GM06990 (cell line): ENCODE measurements around the gene SHROOM2.

Source experiments
- DNase-seq: peaks from one replicate; pipeline ENCODE4 v3.0.0-alpha.2; 2011; ENCODE audit not compliant: insufficient read length; ENCODE audit errors: extremely low read depth
- H3K27me3 ChIP-seq: replicated peaks from 2 replicates; pipeline ENCODE4 v1.6.0; 2011; ENCODE audit warnings: low read length; ENCODE audit not compliant: control insufficient read depth, insufficient read depth
- H3K36me3 ChIP-seq: 2 replicates; pipeline ENCODE4 v1.5.1; 2011; ENCODE audit warnings: low read length; ENCODE audit not compliant: control insufficient read depth, insufficient read depth
- H3K4me3 ChIP-seq: replicated peaks from 2 replicates; pipeline ENCODE4 v1.5.1; 2011; ENCODE audit warnings: low read depth, mild to moderate bottlenecking, control low read depth, low read length
- CTCF ChIP-seq: IDR thresholded peaks from 2 replicates; pipeline ENCODE4 v1.5.1; 2011; ENCODE audit warnings: low read length, control low read depth, mild to moderate bottlenecking, inconsistent platforms; ENCODE audit not compliant: insufficient read depth, poor library complexity, severe bottlenecking

Gene SHROOM2

DNA sequence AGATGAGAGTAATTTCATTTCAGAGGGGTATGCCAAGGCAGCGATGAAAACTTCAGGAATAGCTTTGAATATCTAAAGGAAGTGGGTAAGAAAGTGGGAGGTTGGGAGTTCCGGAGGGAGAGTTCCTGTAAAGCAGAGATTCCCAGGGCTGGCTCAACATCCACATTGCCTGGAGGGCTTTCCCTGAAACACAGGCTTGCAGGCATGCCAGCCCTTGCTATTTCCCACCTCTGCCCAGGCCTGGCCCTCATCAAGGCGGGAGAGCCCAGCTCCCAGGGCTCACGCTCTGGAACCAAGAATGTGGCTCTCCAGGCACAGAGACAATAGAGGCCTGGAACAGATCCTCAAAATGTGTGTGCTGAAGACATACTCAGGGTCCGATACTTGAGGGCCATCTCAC lies 137.1 kb downstream of the SHROOM2 start:
- H3K36me3 ChIP-seq, result no peaks in the 10 kb centered on the region
- no peak for DNase-seq
- H3K4me3 ChIP-seq, result no peak overlapping the region
- no peak for TF ChIP-seq CTCF
- H3K27me3 ChIP-seq, result peaks cover 1% of the 10 kb centered on the region

GRCh38 chrX:9926002-9926401 lies 139.8 kb downstream of the SHROOM2 start:
- Histone ChIP-seq H3K4me3 (no peak overlapping the region), H3K36me3 (no peaks in the 10 kb centered on the region), H3K27me3 (no peaks in the 10 kb centered on the region; the same call in none of the 2 replicates)
- DNase-seq, result no peak
- TF ChIP-seq CTCF, result no peak

DNA sequence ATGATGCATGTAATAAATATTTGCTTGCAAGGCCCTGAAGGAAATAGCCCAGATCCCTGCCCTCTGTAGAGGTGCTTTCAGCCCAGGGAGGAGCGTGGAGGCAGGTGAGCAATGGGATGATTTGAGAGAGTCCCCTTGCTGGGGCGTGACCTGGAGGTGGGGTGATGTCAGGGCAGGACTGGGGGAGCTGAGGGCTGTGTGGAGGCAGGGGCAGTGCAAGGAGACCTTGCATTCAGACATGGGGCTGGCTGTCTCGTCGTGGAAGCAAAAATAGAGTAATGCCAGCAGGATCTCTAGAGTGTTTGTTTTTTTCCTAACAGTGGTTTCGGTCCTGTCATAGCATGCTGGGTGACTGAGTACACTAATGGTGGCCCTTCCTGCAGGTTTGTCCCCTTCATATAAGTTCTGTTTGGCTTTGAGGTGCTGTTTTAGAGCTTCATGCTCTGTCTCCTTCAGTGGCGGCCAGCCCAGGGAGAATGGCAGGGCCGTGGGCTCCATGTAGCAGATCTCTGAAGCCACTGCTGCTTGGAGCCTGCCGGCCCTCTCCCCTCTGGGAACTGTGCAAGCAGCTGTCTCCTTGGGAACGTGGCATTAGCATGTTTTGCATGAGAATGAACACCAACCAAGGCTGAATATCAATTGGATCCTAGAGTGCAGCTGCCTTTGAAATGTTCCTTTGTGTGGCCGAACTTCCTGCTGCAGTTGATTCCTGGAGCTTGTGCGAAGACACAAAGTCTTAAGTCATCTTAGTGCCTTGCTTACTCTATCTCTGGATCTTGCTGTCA lies 141.7 kb downstream of the SHROOM2 start:
- H3K4me3 ChIP-seq, result no peak overlapping the region
- TF ChIP-seq CTCF, result no peak
- H3K27me3 ChIP-seq, result no peaks in the 10 kb centered on the region; the same call in 1 of the 2 replicates
- DNase-seq, result no peak
- no peaks in the 10 kb centered on the region for H3K36me3 ChIP-seq

- H3K27me3 ChIP-seq, result no peaks in the 10 kb centered on the region; the same call in 1 of the 2 replicates
- DNase-seq, result no peak
- no peak overlapping the region for H3K4me3 ChIP-seq
- no peak for TF ChIP-seq CTCF
- no peaks in the 10 kb centered on the region for H3K36me3 ChIP-seq
Measured at GRCh38 chrX:9935436-9935835, 149.2 kb downstream of the SHROOM2 start.

GRCh38 chrX:9937761-9938160 lies 151.5 kb downstream of the SHROOM2 start:
- no peaks in the 10 kb centered on the region; the same call in 1 of the 2 replicates for H3K27me3 ChIP-seq
- no peak for DNase-seq
- no peak for TF ChIP-seq CTCF
- H3K36me3 ChIP-seq, result no peaks in the 10 kb centered on the region
- H3K4me3 ChIP-seq, result no peak overlapping the region
